Activated T-cell treated with anti-CD3 and anti-CD28 coated beads, Interleukin-2, amount 50 U/mL, for 1 hour (primary cell): ENCODE data around the gene ETV7.
"Not testable (repeated sequence)": the region's sequence is repeated elsewhere in the genome, so short reads cannot be mapped to it uniquely, and the experiment has no call there.

ENCODE experiments used
- DNase-seq: peaks from one replicate; pipeline ENCODE4 v3.0.0-alpha.2; 2020

The ETV7 gene

DNA sequence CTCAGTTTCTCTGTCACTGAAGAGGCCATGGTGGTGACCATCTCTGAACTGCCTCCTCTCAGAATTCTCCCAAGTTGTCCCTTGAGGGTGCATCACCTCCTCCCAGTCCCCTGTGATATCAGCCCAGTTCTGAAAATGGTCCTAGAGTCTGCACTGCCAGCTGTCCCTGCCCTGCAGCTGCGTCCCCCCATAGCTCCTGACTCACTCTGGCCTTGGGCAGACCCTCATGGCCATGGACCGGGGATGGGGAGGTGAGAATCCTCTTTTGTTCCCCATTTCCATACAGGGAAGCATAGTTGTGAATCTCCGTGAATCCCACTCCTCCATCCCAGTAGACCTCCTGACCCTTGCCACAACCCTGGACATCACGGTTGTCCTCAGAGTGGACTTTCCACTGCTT is 4.5 kb downstream of the ETV7 start:
- DNase-seq, result no peak

DNA sequence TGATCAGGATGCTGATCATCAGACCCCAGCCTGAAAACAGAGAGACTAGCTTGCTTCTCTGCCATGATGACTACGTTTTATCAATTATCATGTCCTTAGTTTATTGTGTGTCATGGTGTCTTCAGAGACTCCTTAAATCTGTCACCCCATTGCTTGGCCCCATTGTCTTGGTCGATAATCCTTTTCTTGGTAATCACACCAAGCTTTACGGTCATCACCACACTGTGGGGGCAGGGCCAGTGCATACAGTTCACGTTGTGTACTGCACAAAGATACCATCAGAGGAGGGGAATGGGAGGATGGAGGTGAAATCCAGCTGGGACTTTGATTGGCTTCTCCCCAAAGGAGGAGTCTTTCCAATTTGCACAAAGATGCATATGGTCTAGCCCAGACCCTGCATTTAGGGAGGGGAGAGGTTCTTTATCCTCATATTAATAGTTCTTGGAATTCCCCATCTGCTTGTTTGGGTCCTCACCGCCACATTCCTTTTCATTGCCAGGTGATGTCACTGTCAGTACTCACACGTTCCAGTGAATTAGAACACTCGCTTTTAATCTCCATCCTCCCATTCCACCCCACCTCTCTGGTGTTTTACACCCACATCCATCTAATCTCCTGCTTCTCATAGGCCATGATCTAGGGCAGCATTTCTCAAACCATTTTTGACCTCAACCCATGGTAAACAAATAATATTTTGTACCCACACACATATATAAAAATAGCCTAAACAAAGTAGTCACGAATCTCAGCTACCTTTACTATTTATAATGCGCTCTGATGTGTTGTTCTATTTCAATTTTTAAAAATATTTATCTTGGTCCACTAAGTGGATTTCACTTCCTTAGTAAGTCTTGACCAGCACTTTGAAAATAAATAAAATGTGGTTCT is 5.7 kb downstream of the ETV7 start:
- DNase-seq, result no peak

DNA sequence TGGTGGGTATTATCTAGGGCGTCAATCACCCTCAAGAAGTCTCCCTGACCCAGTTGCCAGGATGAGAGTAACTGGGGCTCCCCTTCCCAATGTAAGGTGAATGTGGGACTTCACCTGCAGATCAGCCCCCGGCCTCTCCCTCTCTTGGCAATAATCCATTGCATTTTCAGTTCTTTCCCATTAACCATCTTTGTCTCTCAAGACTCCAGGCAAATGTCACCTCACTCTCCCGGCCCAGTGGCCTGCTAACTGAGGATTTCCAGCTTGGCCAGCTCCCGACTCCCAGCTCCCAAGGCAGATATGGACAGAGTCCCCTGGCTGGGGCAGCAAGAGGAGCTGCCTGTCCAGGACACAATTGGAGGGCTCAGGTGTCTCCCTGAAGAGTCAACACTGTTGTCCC is 7.3 kb downstream of the ETV7 start:
- no peak for DNase-seq

DNA sequence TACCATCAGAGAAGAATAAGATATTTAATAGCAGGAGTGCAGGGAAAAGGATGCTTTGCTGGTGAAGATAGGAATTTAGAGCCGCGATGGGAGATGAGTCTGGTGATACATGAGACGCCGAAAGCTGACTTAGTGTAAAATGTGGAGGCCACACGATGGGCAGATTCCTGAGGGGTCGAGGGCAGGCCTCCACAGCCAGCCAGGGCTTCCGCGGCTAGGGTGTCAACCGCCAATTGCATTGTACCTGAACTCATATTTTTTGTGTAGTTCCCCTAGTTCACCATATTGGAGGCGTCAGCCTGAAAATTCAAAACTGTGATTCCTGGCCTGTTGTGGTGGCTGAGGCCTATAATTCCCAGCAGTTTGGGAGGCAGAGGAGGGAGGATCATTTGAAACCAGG is 8.5 kb downstream of the ETV7 start:
- DNase-seq, result no peak

DNA sequence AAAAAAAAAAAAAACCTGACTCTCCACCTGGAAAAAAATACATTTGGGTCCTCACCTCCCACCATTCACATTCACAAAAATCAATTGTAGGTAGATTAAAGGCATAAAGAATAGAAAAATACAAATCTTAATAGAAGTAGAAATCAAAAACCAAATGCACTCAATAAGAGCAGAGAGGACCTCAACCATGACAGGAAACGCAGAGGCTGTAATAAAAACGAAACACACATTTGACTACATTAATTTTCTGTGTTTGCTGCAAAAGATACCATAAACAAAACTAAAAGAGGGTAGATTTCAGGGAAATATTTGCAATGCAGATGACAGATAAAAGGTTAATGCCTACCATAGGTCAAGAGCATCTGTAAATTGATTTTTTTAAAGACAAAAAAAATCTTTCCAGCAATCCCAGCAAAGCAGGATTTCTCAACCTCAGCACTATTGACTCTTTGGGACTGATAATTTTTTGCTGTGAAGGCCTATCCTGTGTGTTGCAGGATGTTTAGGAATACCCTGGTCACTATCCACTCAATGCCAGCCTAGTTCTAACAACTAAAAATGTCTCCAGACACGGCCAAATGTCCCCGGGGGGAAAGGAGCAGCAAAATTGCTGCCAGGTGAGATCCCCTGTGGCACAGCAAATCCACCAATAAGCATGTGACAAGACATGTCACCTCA is 9.1 kb downstream of the ETV7 start:
- no peak for DNase-seq

DNA sequence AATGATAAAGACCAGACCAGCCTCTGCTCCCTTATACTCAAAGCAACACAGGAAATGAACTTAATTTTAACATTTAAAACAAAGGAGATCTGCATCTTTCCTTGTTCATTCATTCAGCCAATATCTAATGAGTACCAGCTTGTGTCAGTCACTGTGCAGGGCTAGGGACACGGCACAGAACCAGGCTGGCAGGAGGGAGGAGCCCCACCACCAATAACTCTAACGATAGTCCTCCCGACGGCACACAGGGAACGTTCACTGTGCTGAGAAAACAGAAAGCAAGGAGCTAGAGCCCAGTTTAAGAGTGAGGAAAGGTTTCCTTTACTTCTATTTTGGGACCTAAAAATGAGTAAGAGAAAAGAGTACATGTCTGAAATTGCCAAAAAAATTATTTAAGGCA is 9.9 kb downstream of the ETV7 start:
- no peak for DNase-seq

DNA sequence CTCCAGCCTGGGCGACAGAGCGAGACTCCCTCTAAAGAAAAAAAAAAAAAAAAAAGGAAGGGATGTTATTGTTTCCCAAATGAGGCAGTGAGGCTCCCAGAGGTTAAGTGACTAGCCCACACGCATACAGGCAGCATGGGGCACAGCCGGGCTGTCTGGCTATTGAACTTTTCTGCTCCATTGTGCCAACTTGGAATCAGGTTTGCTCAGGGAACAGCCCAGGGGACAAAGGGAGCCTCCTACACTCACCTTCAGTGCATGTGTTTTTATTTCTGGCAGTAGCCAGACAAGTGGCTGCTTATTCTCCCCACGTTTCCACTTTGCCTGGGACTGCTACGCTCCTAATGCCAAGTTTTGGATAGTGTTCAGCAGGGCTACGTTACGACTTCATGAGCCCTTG is 10.7 kb downstream of the ETV7 start:
- DNase-seq, result no peak

DNA sequence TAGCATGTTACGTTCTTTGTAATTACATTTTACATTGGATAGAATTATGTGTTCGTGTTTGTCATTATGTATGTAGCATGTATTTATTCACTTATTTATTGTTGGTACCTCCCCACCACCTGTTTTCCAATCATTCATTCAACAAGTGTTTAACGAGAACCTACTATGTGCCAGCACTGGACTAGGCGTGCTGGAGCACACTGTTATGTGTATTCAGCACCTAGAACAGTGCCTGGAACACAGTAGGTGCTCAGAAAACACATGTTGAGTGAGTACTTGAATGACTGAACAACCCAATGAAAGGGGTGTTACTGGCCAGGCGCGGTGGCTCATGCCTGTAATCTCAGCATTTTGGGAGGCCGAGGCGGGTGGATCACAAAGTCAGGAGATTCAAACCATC is 11.3 kb downstream of the ETV7 start:
- DNase-seq, result no peak

DNA sequence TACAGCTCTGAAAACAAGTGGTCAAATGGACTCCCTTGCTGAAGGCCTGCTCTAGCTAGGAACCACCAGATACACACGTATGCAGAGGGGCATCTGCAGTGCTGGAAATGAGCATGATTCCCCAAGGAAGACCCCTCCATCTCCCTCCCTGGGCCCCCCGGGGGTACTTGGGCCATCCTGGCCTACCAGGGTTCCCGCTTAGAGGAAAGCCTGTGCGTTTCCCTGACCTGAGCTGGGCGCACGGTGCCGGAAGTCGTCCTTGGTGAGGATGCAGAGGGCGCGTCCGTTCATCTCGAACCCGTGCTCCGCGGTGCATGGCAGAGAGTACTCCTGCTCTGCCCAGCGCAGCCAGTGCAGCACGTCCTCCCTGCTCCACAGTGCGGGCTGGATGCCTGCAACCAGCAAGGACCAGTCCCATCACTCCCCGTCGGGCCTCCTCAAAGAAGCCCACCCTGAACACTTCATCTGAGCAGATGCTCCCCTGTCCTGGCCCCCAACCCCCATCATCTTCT is 11.8 kb downstream of the ETV7 start:
- DNase-seq, result no peak

DNA sequence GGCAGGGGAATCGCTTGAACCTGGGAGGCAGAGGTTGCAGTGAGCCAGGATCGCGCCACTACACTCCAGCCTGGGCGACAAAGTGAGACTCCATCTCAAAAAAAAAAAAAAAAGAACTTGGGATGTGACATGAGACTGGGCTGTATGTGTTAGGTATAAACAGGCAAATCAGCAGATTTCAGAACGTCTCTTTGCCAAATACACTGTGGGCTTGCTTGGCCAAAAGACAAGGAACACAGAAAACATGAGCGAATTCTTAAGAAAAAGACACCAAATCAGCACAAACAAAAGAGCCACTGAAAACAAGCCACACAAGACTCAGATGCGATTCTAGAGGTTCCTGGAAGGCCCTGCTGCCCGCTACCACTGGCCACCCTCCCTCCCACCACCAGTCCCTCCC is 12.5 kb downstream of the ETV7 start:
- DNase-seq, result no peak

DNA sequence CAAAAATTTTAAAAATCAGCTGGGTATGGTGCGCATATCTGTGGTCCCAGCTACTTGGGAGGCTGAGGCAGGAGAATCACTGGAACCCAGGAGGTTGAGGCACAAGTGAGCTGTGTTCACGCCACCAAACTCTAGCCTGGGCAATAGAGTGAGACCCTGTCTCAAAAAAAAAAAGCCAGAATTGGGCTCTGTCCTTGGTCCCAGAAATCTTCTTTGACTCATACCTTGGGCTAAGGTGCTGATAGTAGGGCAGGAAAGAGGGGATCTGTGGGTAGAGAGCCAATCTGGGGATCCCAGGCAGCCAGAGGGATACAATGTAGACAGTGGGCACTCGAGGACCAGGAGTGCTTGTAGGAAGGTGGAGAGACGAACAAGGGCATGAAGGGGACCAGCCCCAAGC is 13.3 kb downstream of the ETV7 start:
- no peak for DNase-seq

DNA sequence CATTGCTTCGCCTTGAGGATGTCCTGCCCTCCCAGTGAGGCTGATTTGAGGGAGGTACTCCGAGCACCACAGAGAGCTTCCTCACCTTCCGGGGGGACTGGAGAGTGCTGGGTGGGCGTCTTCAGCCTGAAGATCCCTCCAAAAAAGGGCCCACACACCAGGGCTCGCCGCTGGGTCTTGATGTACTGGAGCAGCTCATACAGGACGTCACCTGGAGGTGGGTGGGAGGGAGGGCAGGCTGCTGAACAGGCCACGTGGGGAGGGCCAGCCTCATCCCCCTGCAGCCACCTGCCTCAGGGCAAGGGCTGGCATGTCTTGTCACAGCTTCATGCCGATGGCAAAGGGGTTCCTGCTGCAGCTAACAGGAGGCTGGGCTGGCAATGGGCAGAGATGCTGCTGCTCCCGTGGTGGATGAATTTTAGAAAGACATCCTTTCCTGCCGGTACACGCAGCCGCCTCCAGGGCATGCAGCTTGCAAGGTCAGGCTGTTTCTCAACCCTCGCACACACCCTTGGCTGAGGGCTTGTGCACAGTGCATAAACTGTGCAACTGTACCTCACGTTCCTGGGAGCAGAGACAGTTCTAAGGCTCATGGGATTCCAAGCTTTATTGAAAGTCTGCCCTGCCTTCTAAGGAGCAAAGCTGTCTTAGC is 14.0 kb downstream of the ETV7 start:
- DNase-seq, result no peak

DNA sequence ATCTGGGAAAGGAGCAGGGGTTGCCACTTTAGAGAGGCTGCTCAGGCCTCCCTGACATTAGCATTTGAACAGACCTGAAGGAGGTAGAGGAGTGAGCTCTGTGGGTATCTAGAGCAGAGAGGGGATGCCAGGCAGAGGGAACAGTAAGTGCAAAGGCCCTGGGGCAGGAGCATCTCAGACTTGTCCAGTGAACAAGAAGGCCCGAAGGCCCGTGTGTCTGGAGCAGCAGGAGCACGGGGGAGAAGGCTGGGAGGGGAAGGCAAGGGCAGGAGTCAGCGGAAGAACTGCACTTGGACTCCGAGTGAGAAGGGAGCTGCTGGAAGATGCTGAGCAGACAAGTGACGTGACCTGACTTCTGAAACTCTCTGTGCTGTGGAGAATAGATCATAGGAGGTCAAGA is 15.4 kb downstream of the ETV7 start:
- no peak for DNase-seq

DNA sequence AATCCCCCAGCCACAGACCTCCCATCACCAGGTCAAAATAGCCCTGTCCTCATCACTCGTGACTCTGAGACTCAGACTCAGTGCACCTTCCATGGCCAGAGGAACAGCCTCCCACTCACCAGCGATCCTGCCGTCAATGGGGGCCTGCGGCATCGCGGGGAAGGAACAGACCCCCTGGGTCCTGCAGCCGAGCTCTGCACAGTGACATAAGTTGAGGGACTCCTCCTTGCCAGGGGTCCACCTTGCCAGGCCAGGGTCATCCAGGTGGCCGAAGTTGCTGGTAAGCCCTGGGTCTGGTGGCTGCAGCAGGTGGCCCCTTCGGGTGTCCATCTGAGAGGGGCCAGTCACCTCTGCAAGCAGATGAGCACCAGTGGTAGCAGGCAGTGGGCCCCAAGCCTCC is 16.3 kb downstream of the ETV7 start:
- no peak for DNase-seq

DNA sequence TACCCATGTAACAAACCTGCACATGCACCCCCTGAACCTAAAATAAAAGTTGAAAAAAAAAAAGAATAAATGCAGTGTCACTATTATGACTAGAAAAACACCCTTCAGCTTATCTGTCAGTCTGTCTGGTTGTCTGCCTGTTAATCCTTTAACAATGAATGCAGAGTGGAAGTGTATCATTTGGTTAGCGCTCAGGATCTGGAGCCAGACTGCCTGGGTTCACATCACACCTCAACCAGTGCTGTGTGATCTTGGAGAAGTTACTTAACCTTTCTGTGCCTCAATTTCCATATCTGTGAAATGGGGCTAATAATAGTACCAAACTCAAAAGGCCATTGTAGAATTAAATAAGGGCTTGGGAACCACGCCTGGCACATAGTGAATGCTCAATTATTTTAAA is 16.8 kb downstream of the ETV7 start:
- DNase-seq, result no peak

DNA sequence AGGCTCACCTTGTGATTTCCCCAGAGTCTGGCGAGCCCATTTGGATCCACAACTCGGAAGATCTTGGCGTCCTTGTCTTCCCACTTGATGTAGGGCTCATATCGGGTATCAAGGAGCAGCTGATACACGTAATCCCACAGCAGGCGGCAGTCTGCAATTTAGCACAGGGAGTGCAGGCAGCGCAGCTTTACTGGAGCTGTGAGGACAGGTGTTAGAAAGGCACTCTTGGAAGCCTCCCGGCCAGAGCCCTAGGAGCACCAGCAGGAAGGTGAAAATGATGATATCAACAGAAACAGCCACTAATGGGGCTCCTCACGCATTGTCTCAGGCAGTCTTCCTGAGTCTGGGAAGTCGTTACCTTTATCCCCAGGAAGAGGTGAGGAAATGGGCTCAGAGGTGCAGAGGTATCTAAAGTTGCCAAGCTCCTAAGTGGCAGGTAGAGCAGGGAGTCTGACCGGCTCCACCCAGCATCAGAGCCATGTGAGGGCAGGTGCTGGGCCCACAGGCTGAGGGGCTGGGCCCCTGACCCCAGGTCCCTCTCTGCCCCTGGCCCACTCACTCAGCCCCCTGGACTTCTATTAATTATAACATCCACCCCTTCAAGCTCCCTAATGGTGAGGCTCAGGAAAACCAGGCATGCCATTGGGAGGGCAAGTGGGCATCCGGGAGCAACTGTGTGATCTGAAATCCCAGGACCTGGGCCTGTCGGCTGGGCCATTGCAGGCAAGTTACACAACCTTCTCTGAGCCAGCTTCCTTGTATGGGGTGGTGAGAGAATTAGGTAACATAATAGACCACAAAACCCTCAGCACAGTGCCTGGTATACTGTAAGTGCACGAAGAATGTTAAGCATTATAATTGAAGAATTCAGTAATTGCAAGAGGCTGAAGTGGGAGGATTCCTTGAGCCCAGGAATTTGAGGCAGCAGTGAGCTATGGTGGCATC is 18.3 kb downstream of the ETV7 start:
- no peak for DNase-seq

DNA sequence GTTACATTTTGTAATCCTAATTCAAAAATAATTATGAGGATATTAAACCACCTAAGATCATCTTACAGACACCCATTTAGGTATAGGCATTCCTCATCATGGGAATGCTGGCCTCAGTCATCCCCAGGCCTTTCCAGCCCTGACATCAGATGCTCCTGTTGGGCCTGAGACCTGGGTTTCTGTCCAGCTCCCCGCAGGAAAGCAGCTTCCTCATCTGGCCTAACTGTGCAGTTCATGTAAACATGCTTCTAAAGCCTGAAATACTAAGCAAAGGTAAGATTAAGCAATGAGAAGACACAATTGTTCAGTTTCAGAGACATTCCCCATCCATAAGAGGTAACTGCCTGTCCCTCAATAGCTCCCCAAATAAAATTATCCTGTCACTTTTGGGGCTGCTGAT is 19.0 kb downstream of the ETV7 start:
- DNase-seq, result no peak

DNA sequence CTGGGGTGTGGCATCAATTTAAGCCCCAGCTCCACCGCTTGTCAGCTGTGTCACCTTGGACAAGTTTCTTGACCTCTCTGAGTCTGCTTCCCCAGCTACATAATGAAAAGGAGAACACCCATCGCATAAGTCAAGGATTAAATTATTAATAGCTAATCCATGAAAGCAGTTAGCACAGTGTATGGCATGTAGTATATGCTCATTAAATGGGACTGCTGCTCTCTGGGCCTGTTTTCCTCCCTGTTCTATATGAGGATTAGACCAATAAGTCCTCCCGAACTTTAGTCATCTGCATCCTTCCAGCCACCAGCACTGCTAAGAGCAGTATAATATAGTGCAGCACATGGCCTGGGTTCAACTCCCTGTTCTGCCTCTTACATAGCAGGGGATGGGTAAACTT is 19.7 kb downstream of the ETV7 start:
- DNase-seq, result no peak

DNA sequence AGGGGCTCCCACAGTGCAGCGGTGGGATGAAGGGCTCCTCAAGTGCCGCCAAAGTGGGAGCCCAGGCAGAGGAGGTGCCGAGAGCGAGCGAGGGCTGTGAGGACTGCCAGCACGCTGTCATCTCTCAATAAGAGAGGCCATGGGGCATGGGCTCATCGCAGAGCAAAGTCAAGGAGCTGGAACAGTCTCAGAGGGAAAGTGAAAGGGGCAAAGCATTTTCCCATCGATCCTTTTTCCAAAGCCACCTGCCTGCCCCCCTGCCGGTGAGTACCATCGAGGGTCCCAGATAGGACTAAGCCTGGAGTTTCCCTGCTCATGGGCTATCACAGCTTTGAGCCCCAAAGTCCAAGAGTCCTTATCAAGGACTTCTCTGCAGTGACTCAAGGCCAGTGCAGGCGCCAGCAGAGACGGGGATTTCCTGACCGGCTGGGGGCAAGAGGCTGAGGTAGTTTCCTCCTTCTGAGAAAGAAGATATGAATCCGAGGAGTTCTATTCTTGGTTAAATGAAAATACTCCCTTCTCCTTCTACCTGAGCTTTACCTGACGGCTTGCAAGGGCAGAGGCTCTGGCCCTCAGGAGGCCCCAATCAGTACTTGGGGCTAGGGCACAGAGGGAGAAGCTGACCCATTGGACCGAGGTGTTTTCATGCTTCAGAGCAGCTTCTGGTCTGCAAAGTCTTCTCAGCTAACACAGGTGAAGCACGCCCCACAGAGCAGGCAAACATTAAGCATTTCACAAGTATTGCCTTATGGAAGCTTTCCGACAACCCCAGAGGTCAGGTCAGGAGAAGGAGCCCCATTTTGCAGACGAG is 22.6 kb downstream of the ETV7 start:
- DNase-seq, result no peak

DNA sequence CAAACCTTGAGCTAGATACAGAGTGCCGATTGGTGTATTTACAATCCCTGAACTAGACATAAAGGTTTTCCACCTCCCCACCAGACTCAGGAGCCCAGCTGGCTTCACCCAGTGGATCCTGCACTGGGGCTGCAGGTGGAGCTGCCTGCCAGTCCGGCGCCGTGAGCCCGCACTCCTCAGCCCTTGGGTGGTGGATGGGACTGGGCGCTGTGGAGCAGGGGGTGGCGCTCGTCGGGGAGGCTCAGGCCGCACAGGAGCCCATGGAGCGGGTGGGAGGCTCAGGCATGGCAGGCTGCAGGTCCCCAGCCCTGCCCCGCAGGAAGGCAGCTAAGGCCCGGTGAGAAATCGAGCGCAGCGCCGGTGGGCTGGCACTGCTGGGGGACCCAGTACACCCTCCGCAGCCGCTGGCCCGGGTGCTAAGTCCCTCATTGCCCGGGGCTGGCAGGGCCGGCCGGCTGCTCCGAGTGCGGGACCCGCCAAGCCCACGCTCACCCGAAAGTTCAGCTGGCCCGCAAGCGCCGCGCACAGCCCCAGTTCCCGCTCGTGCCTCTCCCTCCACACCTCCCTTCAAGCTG is 23.3 kb downstream of the ETV7 start:
- DNase-seq, result not testable (repeated sequence)

DNA sequence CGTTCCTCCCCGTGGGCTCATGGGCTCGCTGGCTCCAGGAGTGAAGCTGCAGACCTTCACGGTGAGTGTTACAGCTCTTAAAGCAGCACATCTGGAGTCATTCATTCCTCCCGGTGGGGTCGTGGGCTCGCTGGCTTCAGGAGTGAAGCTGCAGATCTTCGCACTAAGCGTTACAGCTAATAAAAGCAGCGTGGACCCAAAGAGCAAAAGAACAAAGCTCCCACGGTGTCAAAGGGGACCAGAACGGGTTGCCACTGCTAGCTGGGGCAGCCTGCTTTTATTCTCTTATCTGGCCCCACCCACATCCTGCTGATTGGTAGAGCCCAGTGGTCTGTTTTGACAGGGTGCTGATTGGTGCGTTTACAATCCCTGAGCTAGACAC is 24.1 kb downstream of the ETV7 start:
- DNase-seq, result not testable (repeated sequence)
